ENCODE data around the gene NEURL2.

DNA sequence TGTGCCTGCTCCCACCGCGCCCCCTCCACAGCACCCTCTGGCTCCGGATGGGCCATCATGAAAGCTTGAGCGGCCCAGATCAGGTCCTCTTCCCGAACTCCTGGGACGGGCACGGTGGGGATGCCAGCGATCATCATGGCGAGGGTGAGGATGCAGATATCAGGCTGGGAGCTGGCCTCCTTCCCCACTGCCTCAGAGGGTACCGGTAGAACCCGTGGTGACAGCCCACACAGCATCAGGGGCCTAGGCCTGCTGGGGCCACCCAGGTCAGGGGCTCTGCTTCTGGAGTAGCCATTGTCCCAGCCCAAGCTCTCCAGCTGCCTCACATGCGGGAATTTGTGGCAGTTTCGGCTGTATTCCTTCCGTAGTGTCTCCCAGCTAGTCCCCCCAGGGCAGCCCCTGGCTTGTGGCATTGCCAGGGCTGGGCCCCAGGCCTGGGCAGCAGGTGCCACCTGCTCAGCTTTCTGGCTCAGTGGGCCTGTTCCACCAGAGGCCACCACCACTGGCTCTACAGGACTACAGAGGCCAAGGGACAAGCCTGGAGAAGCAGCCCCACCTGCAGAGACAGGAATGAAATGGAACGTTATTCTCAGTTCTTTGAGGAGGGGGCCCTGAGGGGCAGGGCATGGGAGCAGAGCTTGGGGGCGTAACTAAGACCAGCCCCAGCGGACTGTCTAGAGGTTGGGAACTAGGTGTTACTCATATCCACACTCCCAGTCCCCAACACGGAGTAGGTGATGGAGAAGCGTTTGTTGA lies 4.2 kb downstream of the NEURL2 start:
- no peak; a peak in 1 of 4 replicates for TF ChIP-seq CTCF (conservative IDR thresholded peaks at IDR 0.05; ENCODE audit: low read depth in 2 of 2)
- no peak; the same call in 1 of the 2 replicates for TF ChIP-seq POLR2AphosphoS5 (IDR thresholded peaks at IDR 0.05; ENCODE audit: low read depth)
- no peak for TF ChIP-seq EZH2 (IDR thresholded peaks at IDR 0.05; ENCODE audit: low read depth, unreplicated experiment)
- TF ChIP-seq, protein P1, sequence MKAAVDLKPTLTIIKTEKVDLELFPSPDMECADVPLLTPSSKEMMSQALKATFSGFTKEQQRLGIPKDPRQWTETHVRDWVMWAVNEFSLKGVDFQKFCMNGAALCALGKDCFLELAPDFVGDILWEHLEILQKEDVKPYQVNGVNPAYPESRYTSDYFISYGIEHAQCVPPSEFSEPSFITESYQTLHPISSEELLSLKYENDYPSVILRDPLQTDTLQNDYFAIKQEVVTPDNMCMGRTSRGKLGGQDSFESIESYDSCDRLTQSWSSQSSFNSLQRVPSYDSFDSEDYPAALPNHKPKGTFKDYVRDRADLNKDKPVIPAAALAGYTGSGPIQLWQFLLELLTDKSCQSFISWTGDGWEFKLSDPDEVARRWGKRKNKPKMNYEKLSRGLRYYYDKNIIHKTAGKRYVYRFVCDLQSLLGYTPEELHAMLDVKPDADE (IDR thresholded peaks at IDR 0.05), result no peak
- no peak for TF ChIP-seq REST (IDR thresholded peaks at IDR 0.05; ENCODE audit: unreplicated experiment)
- TF ChIP-seq JUNB (IDR thresholded peaks at IDR 0.05; ENCODE audit: unreplicated experiment), result no peak
- no peak for TF ChIP-seq CREB1 (CRISPR knock-in tag; IDR thresholded peaks at IDR 0.05; ENCODE audit: low read depth)
- no peak for TF ChIP-seq ZNF114 (CRISPR knock-in tag; IDR thresholded peaks at IDR 0.05)
- no peak for TF ChIP-seq EZH2phosphoT487 (IDR thresholded peaks at IDR 0.05; ENCODE audit: unreplicated experiment)
- no peak for TF ChIP-seq NANOG (IDR thresholded peaks at IDR 0.05; ENCODE audit: borderline replicate concordance)
- TF ChIP-seq, protein P2, sequence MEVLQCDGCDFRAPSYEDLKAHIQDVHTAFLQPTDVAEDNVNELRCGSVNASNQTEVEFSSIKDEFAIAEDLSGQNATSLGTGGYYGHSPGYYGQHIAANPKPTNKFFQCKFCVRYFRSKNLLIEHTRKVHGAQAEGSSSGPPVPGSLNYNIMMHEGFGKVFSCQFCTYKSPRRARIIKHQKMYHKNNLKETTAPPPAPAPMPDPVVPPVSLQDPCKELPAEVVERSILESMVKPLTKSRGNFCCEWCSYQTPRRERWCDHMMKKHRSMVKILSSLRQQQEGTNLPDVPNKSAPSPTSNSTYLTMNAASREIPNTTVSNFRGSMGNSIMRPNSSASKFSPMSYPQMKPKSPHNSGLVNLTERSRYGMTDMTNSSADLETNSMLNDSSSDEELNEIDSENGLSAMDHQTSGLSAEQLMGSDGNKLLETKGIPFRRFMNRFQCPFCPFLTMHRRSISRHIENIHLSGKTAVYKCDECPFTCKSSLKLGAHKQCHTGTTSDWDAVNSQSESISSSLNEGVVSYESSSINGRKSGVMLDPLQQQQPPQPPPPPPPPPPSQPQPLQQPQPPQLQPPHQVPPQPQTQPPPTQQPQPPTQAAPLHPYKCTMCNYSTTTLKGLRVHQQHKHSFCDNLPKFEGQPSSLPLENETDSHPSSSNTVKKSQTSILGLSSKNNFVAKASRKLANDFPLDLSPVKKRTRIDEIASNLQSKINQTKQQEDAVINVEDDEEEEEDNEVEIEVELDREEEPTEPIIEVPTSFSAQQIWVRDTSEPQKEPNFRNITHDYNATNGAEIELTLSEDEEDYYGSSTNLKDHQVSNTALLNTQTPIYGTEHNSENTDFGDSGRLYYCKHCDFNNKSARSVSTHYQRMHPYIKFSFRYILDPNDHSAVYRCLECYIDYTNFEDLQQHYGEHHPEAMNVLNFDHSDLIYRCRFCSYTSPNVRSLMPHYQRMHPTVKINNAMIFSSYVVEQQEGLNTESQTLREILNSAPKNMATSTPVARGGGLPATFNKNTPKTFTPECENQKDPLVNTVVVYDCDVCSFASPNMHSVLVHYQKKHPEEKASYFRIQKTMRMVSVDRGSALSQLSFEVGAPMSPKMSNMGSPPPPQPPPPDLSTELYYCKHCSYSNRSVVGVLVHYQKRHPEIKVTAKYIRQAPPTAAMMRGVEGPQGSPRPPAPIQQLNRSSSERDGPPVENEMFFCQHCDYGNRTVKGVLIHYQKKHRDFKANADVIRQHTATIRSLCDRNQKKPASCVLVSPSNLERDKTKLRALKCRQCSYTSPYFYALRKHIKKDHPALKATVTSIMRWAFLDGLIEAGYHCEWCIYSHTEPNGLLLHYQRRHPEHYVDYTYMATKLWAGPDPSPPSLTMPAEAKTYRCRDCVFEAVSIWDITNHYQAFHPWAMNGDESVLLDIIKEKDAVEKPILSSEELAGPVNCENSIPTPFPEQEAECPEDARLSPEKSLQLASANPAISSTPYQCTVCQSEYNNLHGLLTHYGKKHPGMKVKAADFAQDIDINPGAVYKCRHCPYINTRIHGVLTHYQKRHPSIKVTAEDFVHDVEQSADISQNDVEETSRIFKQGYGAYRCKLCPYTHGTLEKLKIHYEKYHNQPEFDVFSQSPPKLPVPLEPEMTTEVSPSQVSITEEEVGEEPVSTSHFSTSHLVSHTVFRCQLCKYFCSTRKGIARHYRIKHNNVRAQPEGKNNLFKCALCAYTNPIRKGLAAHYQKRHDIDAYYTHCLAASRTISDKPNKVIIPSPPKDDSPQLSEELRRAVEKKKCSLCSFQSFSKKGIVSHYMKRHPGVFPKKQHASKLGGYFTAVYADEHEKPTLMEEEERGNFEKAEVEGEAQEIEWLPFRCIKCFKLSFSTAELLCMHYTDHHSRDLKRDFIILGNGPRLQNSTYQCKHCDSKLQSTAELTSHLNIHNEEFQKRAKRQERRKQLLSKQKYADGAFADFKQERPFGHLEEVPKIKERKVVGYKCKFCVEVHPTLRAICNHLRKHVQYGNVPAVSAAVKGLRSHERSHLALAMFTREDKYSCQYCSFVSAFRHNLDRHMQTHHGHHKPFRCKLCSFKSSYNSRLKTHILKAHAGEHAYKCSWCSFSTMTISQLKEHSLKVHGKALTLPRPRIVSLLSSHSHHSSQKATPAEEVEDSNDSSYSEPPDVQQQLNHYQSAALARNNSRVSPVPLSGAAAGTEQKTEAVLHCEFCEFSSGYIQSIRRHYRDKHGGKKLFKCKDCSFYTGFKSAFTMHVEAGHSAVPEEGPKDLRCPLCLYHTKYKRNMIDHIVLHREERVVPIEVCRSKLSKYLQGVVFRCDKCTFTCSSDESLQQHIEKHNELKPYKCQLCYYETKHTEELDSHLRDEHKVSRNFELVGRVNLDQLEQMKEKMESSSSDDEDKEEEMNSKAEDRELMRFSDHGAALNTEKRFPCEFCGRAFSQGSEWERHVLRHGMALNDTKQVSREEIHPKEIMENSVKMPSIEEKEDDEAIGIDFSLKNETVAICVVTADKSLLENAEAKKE (CRISPR knock-in tag; IDR thresholded peaks at IDR 0.05), result no peak
- no peak for TF ChIP-seq STAT1 (IDR thresholded peaks at IDR 0.05; ENCODE audit: unreplicated experiment)

All from GM23338 (cell line).